ENCODE results near the gene HNRNPA2B1.
"Not testable (repeated sequence)": the region's sequence is repeated elsewhere in the genome, so short reads cannot be mapped to it uniquely, and the experiment has no call there.

HNRNPA2B1 gene

DNA sequence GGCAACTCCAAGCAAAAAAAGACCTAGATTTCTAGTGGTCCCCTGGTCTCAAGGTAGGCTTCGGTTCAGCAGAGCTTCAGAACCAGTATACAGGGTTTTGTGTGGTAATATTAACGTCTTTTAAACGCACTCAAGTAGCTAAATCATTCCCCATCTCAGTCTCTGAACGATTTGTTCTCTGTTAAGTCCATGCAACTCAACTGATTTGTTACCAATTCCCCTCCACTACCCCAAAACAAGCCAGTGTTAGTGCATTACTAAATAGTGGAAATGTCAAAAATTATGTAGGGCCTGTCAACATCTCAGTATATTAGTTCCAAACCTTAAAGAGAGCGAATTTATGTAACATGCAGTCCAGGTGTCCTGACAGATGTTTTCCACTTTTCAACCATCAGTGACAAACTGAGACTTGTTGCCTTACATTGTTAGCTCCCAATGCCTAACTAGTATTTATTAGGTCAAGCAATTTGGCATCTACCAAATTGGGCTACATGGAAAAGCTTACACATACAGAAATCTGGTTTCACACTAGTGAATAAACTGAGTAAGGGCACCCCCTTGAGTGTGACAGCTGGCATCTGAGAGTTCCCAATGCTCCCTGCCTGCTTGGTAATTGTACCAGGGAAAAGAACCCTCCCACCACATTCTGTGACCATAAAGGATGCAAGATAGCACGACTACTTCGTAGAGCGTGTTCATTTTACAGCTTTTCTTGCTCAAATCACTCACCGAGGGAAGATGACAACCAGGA is 12.2 kb downstream of the HNRNPA2B1 start:
- Histone ChIP-seq H3K27ac (no peak overlapping the region), H3K4me3 (no peak overlapping the region)
- no peak for TF ChIP-seq CTCF (IDR thresholded peaks at IDR 0.05)
- no peak for DNase-seq (ENCODE audit: low spot score)

DNA sequence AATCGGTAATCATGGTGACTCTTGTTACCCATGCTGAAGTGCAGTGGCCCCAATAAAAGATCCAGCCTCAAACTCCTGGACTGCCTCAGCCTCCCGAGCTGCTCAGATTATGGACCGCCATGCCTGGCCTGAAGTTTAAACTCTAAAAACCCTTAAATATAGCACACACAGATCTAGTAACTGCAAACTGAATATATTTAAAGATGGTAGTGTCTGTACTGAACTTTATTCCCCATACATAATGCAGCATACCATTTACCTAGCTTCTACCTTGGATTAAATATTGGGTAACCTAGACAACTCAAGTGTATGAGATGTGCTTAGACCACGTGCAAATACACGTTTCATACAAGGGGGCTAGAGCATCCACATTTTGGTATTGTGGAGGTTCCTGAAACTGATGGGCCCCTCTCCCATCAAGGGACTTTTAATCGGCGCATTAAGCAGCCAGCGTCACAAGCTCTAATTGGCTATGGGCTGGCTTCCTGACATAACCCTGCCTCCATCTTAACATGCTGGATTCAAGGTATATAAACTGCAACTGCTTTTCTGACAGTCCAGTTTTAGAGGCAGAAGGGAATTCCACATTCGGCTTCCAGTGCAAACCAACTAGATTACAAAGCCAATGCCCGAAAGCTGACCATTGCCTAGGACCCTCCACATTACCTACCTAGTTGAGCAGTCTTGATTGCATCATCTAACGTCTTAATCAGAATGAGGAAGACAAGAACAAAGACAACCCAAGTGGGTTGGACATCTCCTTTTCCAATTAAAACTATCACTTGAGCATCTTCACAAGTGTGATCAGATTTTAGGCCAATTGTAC is 13.0 kb downstream of the HNRNPA2B1 start:
- TF ChIP-seq CTCF (IDR thresholded peaks at IDR 0.05), result no peak
- H3K27ac ChIP-seq, result peak overlapping the region in 1 of 2 donors; percentile 22

GRCh38 chr7:26186364-26187311 is 13.9 kb downstream of the HNRNPA2B1 start:
- no peak overlapping the region for H3K4me3 ChIP-seq
- peak overlapping the region in 1 of 2 donors; percentile 8 for H3K27ac ChIP-seq
- no peak for TF ChIP-seq CTCF (IDR thresholded peaks at IDR 0.05)
- no peak for DNase-seq (ENCODE audit: low spot score)

More for the DNA sequence above, 13.0 kb downstream of the HNRNPA2B1 start:
- no peak for DNase-seq (ENCODE audit: low spot score)
- H3K4me3 ChIP-seq, result no peak overlapping the region

GRCh38 chr7:26185844-26186180 is 14.7 kb downstream of the HNRNPA2B1 start:
- H3K4me3 ChIP-seq, result no peak overlapping the region
- DNase-seq (ENCODE audit: low spot score), result no peak
- H3K27ac ChIP-seq, result no peak overlapping the region
- TF ChIP-seq CTCF (IDR thresholded peaks at IDR 0.05), result no peak

GRCh38 chr7:26185131-26185843 is 15.3 kb downstream of the HNRNPA2B1 start:
- Histone ChIP-seq H3K27ac (peak overlapping the region in 1 of 2 donors; percentile 15), H3K4me3 (no peak overlapping the region)
- TF ChIP-seq CTCF (IDR thresholded peaks at IDR 0.05), result no peak
- DNase-seq (ENCODE audit: low spot score), result no peak

GRCh38 chr7:26184281-26185101 is 16.1 kb downstream of the HNRNPA2B1 start:
- not testable (repeated sequence) for DNase-seq (ENCODE audit: low spot score); H3K4me3 ChIP-seq
- peak overlapping the region in 1 of 2 donors; percentile 15 for H3K27ac ChIP-seq

Data from coronary artery (tissue), 2 donors.